ENCODE measurements around the gene SURF6. TPM values are rescaled to one million over a fixed set of nuclear protein-coding genes. Genes with fewer than 3 reads are reported as not detected.

The SURF6 gene
- total RNA-seq, 2 experiments from 2014 or later = 16.9 to 18.2 TPM

GRCh38 chr9:133355881-133356357 is 19.9 kb upstream of the SURF6 start:
- no peaks in the 10 kb centered on the region for H3K9me3 Mint-ChIP-seq
- DNase-seq = no peak
- H3K27me3 Mint-ChIP-seq = no peaks in the 10 kb centered on the region
- peak overlapping the region; percentile 81 for H3K27ac Mint-ChIP-seq
- peaks cover 49% of the 10 kb centered on the region for H3K4me1 Mint-ChIP-seq (ENCODE audit: low read depth)
- peaks cover 30% of the 10 kb centered on the region for H3K36me3 Mint-ChIP-seq
- intact Hi-C loops (cut with micrococcal nuclease) = loop anchor here (1.0 to 10.0 kb wide), 4 partner anchors 8 to 129 kb away; partner anchors contain the start of genes MED22 and RPL7A
- ChIA-PET POLR2A (interaction anchor here (0.7 to 14.0 kb wide), 3 partner anchors 8 to 59 kb away, joined by 4 to 381 read pairs (median 21); partner anchors contain the start of genes MED22 and RPL7A), CTCF (interaction anchor here (0.7 to 7.6 kb wide), 6 partner anchors 10 to 169 kb away, joined by 3 to 69 read pairs (median 3); no protein-coding TSS in a partner anchor)
- peak overlapping the region; percentile 84 for H3K4me3 Mint-ChIP-seq

GRCh38 chr9:133354766-133355165 is 18.8 kb upstream of the SURF6 start:
- no peak for DNase-seq
- intact Hi-C loops (cut with micrococcal nuclease) = loop anchor here (10.0 kb wide), 2 partner anchors 50 to 130 kb away; no protein-coding TSS in a partner anchor
- H3K4me1 Mint-ChIP-seq (ENCODE audit: low read depth) = peaks cover 51% of the 10 kb centered on the region
- peak overlapping the region; percentile 84 for H3K4me3 Mint-ChIP-seq
- H3K27me3 Mint-ChIP-seq = no peaks in the 10 kb centered on the region
- H3K36me3 Mint-ChIP-seq = peaks cover 35% of the 10 kb centered on the region
- peak overlapping the region; percentile 18 for H3K27ac Mint-ChIP-seq
- POLR2A ChIA-PET = interaction anchor here (14.0 kb wide), 1 partner anchor 14 kb away, joined by 381 read pairs; no protein-coding TSS in a partner anchor
- CTCF ChIA-PET = interaction anchor here (1.0 to 7.6 kb wide), 3 partner anchors 16 to 211 kb away, joined by 3 to 69 read pairs (median 3); no protein-coding TSS in a partner anchor
- no peaks in the 10 kb centered on the region for H3K9me3 Mint-ChIP-seq

GRCh38 chr9:133353548-133353947 is 17.6 kb upstream of the SURF6 start:
- Mint-ChIP-seq H3K4me1 (ENCODE audit: low read depth) (peaks cover 54% of the 10 kb centered on the region), H3K27me3 (no peaks in the 10 kb centered on the region), H3K27ac (no peak overlapping the region), H3K4me3 (no peak overlapping the region), H3K36me3 (peaks cover 40% of the 10 kb centered on the region), H3K9me3 (no peaks in the 10 kb centered on the region)
- intact Hi-C loops (cut with micrococcal nuclease) = loop anchor here (10.0 kb wide), 2 partner anchors 51 to 131 kb away; no protein-coding TSS in a partner anchor
- POLR2A ChIA-PET = interaction anchor here (0.7 to 14.0 kb wide), 3 partner anchors 14 to 62 kb away, joined by 3 to 381 read pairs (median 3); no protein-coding TSS in a partner anchor
- no peak for DNase-seq
- CTCF ChIA-PET = interaction anchor here (0.9 to 8.0 kb wide), 2 partner anchors 19 to 133 kb away, joined by 5 to 76 read pairs; no protein-coding TSS in a partner anchor

GRCh38 chr9:133352635-133353340 is 16.8 kb upstream of the SURF6 start:
- peaks cover 48% of the 10 kb centered on the region for H3K4me1 Mint-ChIP-seq (ENCODE audit: low read depth)
- intact Hi-C loops (cut with micrococcal nuclease) = loop anchor here (10.0 kb wide), 2 partner anchors 52 to 132 kb away; no protein-coding TSS in a partner anchor
- no peak overlapping the region for H3K4me3 Mint-ChIP-seq

GRCh38 chr9:133351908-133352634 is 16.1 kb upstream of the SURF6 start:
- Mint-ChIP-seq H3K27me3 (no peaks in the 10 kb centered on the region), H3K4me3 (no peak overlapping the region), H3K9me3 (no peaks in the 10 kb centered on the region), H3K27ac (peak overlapping the region; percentile 48), H3K4me1 (ENCODE audit: low read depth) (peaks cover 41% of the 10 kb centered on the region), H3K36me3 (peaks cover 47% of the 10 kb centered on the region)
- DNase-seq = peak; percentile 70
- intact Hi-C loops (cut with micrococcal nuclease) = loop anchor here (10.0 kb wide), 2 partner anchors 53 to 133 kb away; no protein-coding TSS in a partner anchor
- CTCF ChIA-PET = interaction anchor here (0.7 to 8.0 kb wide), 5 partner anchors 11 to 170 kb away, joined by 3 to 76 read pairs (median 5); no protein-coding TSS in a partner anchor
- POLR2A ChIA-PET = interaction anchor here (1.7 to 14.0 kb wide), 2 partner anchors 12 to 17 kb away, joined by 4 to 381 read pairs; no protein-coding TSS in a partner anchor

More at GRCh38 chr9:133352635-133353340, 16.8 kb upstream of the SURF6 start:
- Mint-ChIP-seq H3K36me3 (peaks cover 47% of the 10 kb centered on the region), H3K27ac (peak overlapping the region; percentile 53), H3K9me3 (no peaks in the 10 kb centered on the region), H3K27me3 (no peaks in the 10 kb centered on the region)
- ChIA-PET CTCF (interaction anchor here (0.9 to 8.0 kb wide), 2 partner anchors 20 to 134 kb away, joined by 5 to 76 read pairs; no protein-coding TSS in a partner anchor), POLR2A (interaction anchor here (1.2 to 14.0 kb wide), 2 partner anchors 16 to 63 kb away, joined by 3 to 381 read pairs; no protein-coding TSS in a partner anchor)
- DNase-seq = no peak

- Mint-ChIP-seq H3K27me3 (no peaks in the 10 kb centered on the region), H3K9me3 (no peaks in the 10 kb centered on the region), H3K27ac (peak overlapping the region; percentile 48), H3K4me3 (no peak overlapping the region), H3K4me1 (ENCODE audit: low read depth) (peaks cover 45% of the 10 kb centered on the region), H3K36me3 (peaks cover 52% of the 10 kb centered on the region)
- no peak for DNase-seq
- CTCF ChIA-PET = interaction anchor here (0.7 to 8.0 kb wide), 6 partner anchors 10 to 170 kb away, joined by 3 to 76 read pairs (median 4); no protein-coding TSS in a partner anchor
- intact Hi-C loops (cut with micrococcal nuclease) = loop anchor here (10.0 kb wide), 2 partner anchors 53 to 133 kb away; no protein-coding TSS in a partner anchor
- POLR2A ChIA-PET = interaction anchor here (1.7 to 14.0 kb wide), 2 partner anchors 12 to 17 kb away, joined by 4 to 381 read pairs; no protein-coding TSS in a partner anchor
These were observed 15.5 kb upstream of the SURF6 start for GRCh38 chr9:133351526-133351907.

- intact Hi-C loops (cut with micrococcal nuclease) = loop anchor here (5.0 to 10.0 kb wide), 4 partner anchors 55 to 998 kb away; partner anchors contain the start of gene SETX
- DNase-seq = peak; percentile 69
- Mint-ChIP-seq H3K4me1 (ENCODE audit: low read depth) (peaks cover 46% of the 10 kb centered on the region), H3K9me3 (no peaks in the 10 kb centered on the region), H3K36me3 (peaks cover 55% of the 10 kb centered on the region), H3K27ac (peak overlapping the region; percentile 98), H3K4me3 (peak overlapping the region; percentile 97), H3K27me3 (no peaks in the 10 kb centered on the region)
- ChIA-PET CTCF (interaction anchor here (0.7 to 8.0 kb wide), 4 partner anchors 9 to 22 kb away, joined by 3 to 76 read pairs (median 8); no protein-coding TSS in a partner anchor), POLR2A (interaction anchor here (1.4 to 14.0 kb wide), 2 partner anchors 10 to 19 kb away, joined by 4 to 381 read pairs; no protein-coding TSS in a partner anchor)
These were observed 14.1 kb upstream of the SURF6 start for GRCh38 chr9:133349965-133350616.

GRCh38 chr9:133348718-133349573 is 13.0 kb upstream of the SURF6 start:
- Mint-ChIP-seq H3K4me3 (peak overlapping the region; percentile 97), H3K27me3 (no peaks in the 10 kb centered on the region), H3K27ac (peak overlapping the region; percentile 98), H3K4me1 (ENCODE audit: low read depth) (peaks cover 38% of the 10 kb centered on the region), H3K9me3 (no peaks in the 10 kb centered on the region), H3K36me3 (peaks cover 55% of the 10 kb centered on the region)
- no peak for DNase-seq
- ChIA-PET POLR2A (interaction anchor here (1.0 to 14.0 kb wide), 7 partner anchors 8 to 53 kb away, joined by 3 to 381 read pairs (median 8); partner anchors contain the start of genes STKLD1, SURF1 and SURF2), CTCF (interaction anchor here (1.2 to 8.0 kb wide), 3 partner anchors 10 to 55 kb away, joined by 3 to 76 read pairs (median 5); no protein-coding TSS in a partner anchor)
- intact Hi-C loops (cut with micrococcal nuclease) = loop anchor here (1.0 to 5.0 kb wide), 6 partner anchors 7 to 997 kb away; partner anchors contain the start of genes SETX, STKLD1, SURF1 and SURF2

GRCh38 chr9:133347985-133348717 is 12.2 kb upstream of the SURF6 start, which contains the start of the genes MED22 and RPL7A:
Gene MED22, minus strand, starts transcription at chr9:133348131. Its CDS starts 1,469 bp downstream, at chr9:133346662.
Gene RPL7A, plus strand, starts transcription at chr9:133348218. Its CDS starts 26 bp downstream, at chr9:133348244.
- DNase-seq = peak; percentile 96
- H3K4me3 Mint-ChIP-seq = peak within 1 kb of the TSS; percentile 97
- H3K27me3 Mint-ChIP-seq = no peaks in the 10 kb centered on the region
- H3K36me3 Mint-ChIP-seq = peaks cover 53% of the 10 kb centered on the region
- ChIA-PET POLR2A (interaction anchor here (1.0 to 14.0 kb wide), 12 partner anchors 8 to 111 kb away, joined by 3 to 381 read pairs (median 5); partner anchors contain the start of genes CACFD1, STKLD1, SURF1 and SURF2), CTCF (interaction anchor here (0.7 to 8.0 kb wide), 4 partner anchors 11 to 204 kb away, joined by 3 to 76 read pairs (median 4); no protein-coding TSS in a partner anchor)
- peaks cover 38% of the 10 kb centered on the region for H3K4me1 Mint-ChIP-seq (ENCODE audit: low read depth)
- peak within 1 kb of the TSS; percentile 98 for H3K27ac Mint-ChIP-seq
- no peaks in the 10 kb centered on the region for H3K9me3 Mint-ChIP-seq
- intact Hi-C loops (cut with micrococcal nuclease) = loop anchor here (1.0 to 5.0 kb wide), 6 partner anchors 8 to 996 kb away; partner anchors contain the start of genes SETX, STKLD1, SURF1 and SURF2

All from activated CD4-positive, alpha-beta memory T cell treated with anti-CD3 and anti-CD28 coated beads for 36 hours (primary cell).